Cardiac muscle cell (in vitro differentiated cells and primary cell): ENCODE data around the gene ECI1. TPM values are rescaled to one million over a fixed set of nuclear protein-coding genes. Genes with fewer than 3 reads are reported as not detected.

ENCODE experiments used
- DNase-seq, 2 donors: peaks; one replicate each; pipeline versions ENCODE4 v3.0.0 to v3.0.0-alpha.2; 2010 to 2017; ENCODE audit warnings: low read depth in 1 of 2, low spot score in 1 of 2
- H3K27ac ChIP-seq: fragments of 200-600 bp; sonication (generic); 2 replicates; pipeline ENCODE4 v1.5.1; 2016
- H3K27me3 ChIP-seq: fragments of 200-600 bp; sonication (generic); 2 replicates; pipeline ENCODE4 v1.6.0; 2016; ENCODE audit warnings: control low read depth
- H3K36me3 ChIP-seq: fragments of 200-600 bp; sonication (generic); 2 replicates; pipeline ENCODE4 v1.5.1; 2016; ENCODE audit warnings: control low read depth
- H3K4me1 ChIP-seq: fragments of 200-600 bp; sonication (generic); 2 replicates; pipeline ENCODE4 v1.8.1; 2017; ENCODE audit warnings: low read depth, mild to moderate bottlenecking, mixed run types
- H3K4me3 ChIP-seq: fragments of 200-600 bp; sonication (generic); 2 replicates; pipeline ENCODE4 v1.5.1; 2016; ENCODE audit warnings: mild to moderate bottlenecking
- H3K9me3 ChIP-seq: fragments of 200-600 bp; sonication (generic); 2 replicates; pipeline ENCODE4 v1.5.1; 2017; ENCODE audit warnings: low read depth, mild to moderate bottlenecking, control low read depth
- CTCF ChIP-seq: IDR thresholded peaks from 2 replicates; pipeline ENCODE4 v1.5.1; 2012; ENCODE audit warnings: low read depth, mild to moderate bottlenecking, low read length
- polyA plus RNA-seq: library from polyadenylated mRNA; unstranded; fragments of >200 nt; fragmentation: Nextera tagmentation; extraction: Ambion mirVana; gene quantifications from 2 replicates; pipeline ENCODE4 v1.2.1, GENCODE V29; 2016
- total RNA-seq: library from RNA; depleted of rRNA; stranded (reverse); fragments of >200 nt; gene quantifications from 2 replicates; pipeline ENCODE4 v1.2.3, GENCODE V29; 2016

ECI1 gene
- total and polyA plus RNA-seq, 2 experiments from 2014 or later: 137 to 343 TPM

- TF ChIP-seq CTCF: peak; percentile 49
Measured at GRCh38 chr16:2296661-2297505, 45.5 kb upstream of the ECI1 start.

DNA sequence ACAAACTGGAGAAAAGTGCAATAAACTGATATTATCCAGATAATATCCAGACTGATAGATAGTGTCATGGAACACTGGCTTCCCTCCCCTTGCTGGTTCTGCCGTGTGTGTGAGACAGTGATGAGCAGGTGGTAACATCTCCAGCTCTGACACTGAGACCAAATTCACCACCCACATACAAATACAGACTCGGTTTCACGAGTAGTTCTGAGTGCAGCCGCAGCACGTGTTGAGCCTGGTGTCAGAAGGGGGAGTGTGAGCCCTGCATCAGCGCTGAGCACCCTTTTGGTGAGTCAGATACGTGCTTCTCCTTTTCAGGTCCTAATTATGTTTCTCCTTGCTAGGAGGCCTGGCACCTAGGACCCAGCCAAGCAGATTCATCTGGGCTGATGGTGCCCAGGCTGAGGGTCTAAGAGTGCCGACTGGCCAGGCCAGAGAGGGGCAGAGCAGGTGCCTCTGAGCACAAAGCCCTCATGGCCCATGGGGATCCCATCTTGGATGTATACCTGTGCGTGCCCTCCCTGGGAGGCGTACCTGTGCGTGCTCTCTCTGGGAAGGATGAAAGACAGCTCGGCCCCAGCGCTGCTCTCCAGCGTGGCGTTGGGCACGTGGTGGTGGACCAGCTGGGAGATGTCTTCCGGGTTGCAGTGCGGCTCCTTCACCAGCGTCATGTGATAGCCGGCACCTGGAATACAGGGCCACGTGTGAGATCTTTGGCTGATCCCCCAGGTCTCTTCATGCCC lies 43.8 kb upstream of the ECI1 start:
- Histone ChIP-seq H3K4me1 (no peaks in the 10 kb centered on the region), H3K27me3 (no peaks in the 10 kb centered on the region), H3K9me3 (no peaks in the 10 kb centered on the region), H3K4me3 (no peak overlapping the region), H3K27ac (no peak overlapping the region), H3K36me3 (no peaks in the 10 kb centered on the region)
- TF ChIP-seq CTCF: no peak
- no peak for DNase-seq

More at GRCh38 chr16:2296661-2297505, 45.5 kb upstream of the ECI1 start:
- no peaks in the 10 kb centered on the region for H3K36me3 ChIP-seq
- H3K4me1 ChIP-seq: no peaks in the 10 kb centered on the region
- no peak overlapping the region for H3K27ac ChIP-seq
- H3K27me3 ChIP-seq: no peaks in the 10 kb centered on the region
- H3K9me3 ChIP-seq: no peaks in the 10 kb centered on the region
- DNase-seq: peak; percentile 21 to 40
- no peak overlapping the region for H3K4me3 ChIP-seq

- H3K27ac ChIP-seq: no peak overlapping the region
- H3K27me3 ChIP-seq: no peaks in the 10 kb centered on the region
- H3K4me3 ChIP-seq: no peak overlapping the region
- no peaks in the 10 kb centered on the region for H3K9me3 ChIP-seq
- no peak for TF ChIP-seq CTCF
- H3K4me1 ChIP-seq: no peaks in the 10 kb centered on the region
- DNase-seq: no peak
- H3K36me3 ChIP-seq: no peaks in the 10 kb centered on the region
Measured at GRCh38 chr16:2292221-2292620, 40.8 kb upstream of the ECI1 start.

- no peaks in the 10 kb centered on the region for H3K4me1 ChIP-seq
- TF ChIP-seq CTCF: no peak
- DNase-seq: no peak
- no peaks in the 10 kb centered on the region for H3K9me3 ChIP-seq
- H3K36me3 ChIP-seq: no peaks in the 10 kb centered on the region
- H3K4me3 ChIP-seq: no peak overlapping the region
- H3K27me3 ChIP-seq: no peaks in the 10 kb centered on the region
- no peak overlapping the region for H3K27ac ChIP-seq
Measured at GRCh38 chr16:2289282-2289681, 37.9 kb upstream of the ECI1 start.

- no peak for TF ChIP-seq CTCF
- no peak for DNase-seq
- Histone ChIP-seq H3K27ac (no peak overlapping the region), H3K36me3 (no peaks in the 10 kb centered on the region), H3K4me3 (no peak overlapping the region), H3K27me3 (no peaks in the 10 kb centered on the region), H3K9me3 (no peaks in the 10 kb centered on the region), H3K4me1 (no peaks in the 10 kb centered on the region)
Measured at GRCh38 chr16:2288726-2289125, 37.3 kb upstream of the ECI1 start.
